Measurements from ENCODE around the gene RFX6. TPM values are rescaled to one million over a fixed set of nuclear protein-coding genes. Genes with fewer than 3 reads are reported as not detected.
"Not testable (repeated sequence)": the region's sequence is repeated elsewhere in the genome, so short reads cannot be mapped to it uniquely, and the experiment has no call there.

The RFX6 gene
- polyA plus RNA-seq, result not detected

GRCh38 chr6:116876635-116877611, at the start of gene RFX6:
RFX6 (plus strand) TSS chr6:116877242; CDS start chr6:116877276, 34 bp downstream.
- Mint-ChIP-seq H3K4me1 (peaks cover 8 to 13% (median 10%) of the 10 kb centered on the region in 3 donors), H3K36me3 (no peaks in the 10 kb centered on the region), H3K27me3 (peaks cover 29% of the 10 kb centered on the region), H3K9me3 (peaks cover 3 to 5% (median 3%) of the 10 kb centered on the region in 3 donors), H3K4me3 (peak within 1 kb of the TSS in 3 of 4 donors; percentile 21 to 83 (median 81)), H3K27ac (no peak within 1 kb of the TSS)

- Mint-ChIP-seq H3K4me1 (no peaks in the 10 kb centered on the region), H3K27ac (no peak overlapping the region), H3K27me3 (no peaks in the 10 kb centered on the region), H3K9me3 (peaks cover 5 to 10% (median 7%) of the 10 kb centered on the region in 3 donors), H3K36me3 (no peaks in the 10 kb centered on the region), H3K4me3 (no peak overlapping the region)
Measured at GRCh38 chr6:116827561-116828240, 49.3 kb upstream of the RFX6 start.

- no peak within 1 kb of the TSS for H3K27ac Mint-ChIP-seq
- no peak within 1 kb of the TSS for H3K4me3 Mint-ChIP-seq
- no peaks in the 10 kb centered on the region for H3K4me1 Mint-ChIP-seq
- no peaks in the 10 kb centered on the region for H3K36me3 Mint-ChIP-seq
- peaks cover under 1 to 2% (median under 1%) of the 10 kb centered on the region in 3 donors for H3K9me3 Mint-ChIP-seq
- H3K27me3 Mint-ChIP-seq, result no peaks in the 10 kb centered on the region
Measured at GRCh38 chr6:116828983-116829382, 48.1 kb upstream of the RFX6 start, which contains the start of gene GPRC6A. GPRC6A (minus strand) TSS chr6:116829083; CDS start chr6:116829013, 70 bp downstream.

- not testable (repeated sequence) for H3K9me3 Mint-ChIP-seq, H3K4me3 Mint-ChIP-seq, H3K36me3 Mint-ChIP-seq, H3K27me3 Mint-ChIP-seq, H3K27ac Mint-ChIP-seq, H3K4me1 Mint-ChIP-seq
Measured at GRCh38 chr6:116834526-116834925, 42.5 kb upstream of the RFX6 start.

- peaks cover 0 to 2% (median 0%) of the 10 kb centered on the region in 3 donors for H3K9me3 Mint-ChIP-seq
- H3K4me1 Mint-ChIP-seq, result no peaks in the 10 kb centered on the region
- H3K4me3 Mint-ChIP-seq, result no peak overlapping the region
- no peaks in the 10 kb centered on the region for H3K36me3 Mint-ChIP-seq
- peaks cover 1% of the 10 kb centered on the region for H3K27me3 Mint-ChIP-seq
- no peak overlapping the region for H3K27ac Mint-ChIP-seq
Measured at GRCh38 chr6:116836606-116837342, 40.3 kb upstream of the RFX6 start.

GRCh38 chr6:116840091-116840490, 37.0 kb upstream of the RFX6 start:
- Mint-ChIP-seq H3K9me3 (no peaks in the 10 kb centered on the region), H3K27me3 (peaks cover 1% of the 10 kb centered on the region), H3K36me3 (no peaks in the 10 kb centered on the region), H3K4me3 (no peak overlapping the region), H3K27ac (no peak overlapping the region), H3K4me1 (no peaks in the 10 kb centered on the region)

- Mint-ChIP-seq H3K4me3 (no peak overlapping the region), H3K36me3 (no peaks in the 10 kb centered on the region), H3K27me3 (peaks cover 1% of the 10 kb centered on the region), H3K27ac (no peak overlapping the region), H3K9me3 (no peaks in the 10 kb centered on the region), H3K4me1 (no peaks in the 10 kb centered on the region)
Measured at GRCh38 chr6:116842459-116842858, 34.6 kb upstream of the RFX6 start.

GRCh38 chr6:116847227-116847626, 29.8 kb upstream of the RFX6 start:
- Mint-ChIP-seq H3K36me3 (no peaks in the 10 kb centered on the region), H3K4me1 (no peaks in the 10 kb centered on the region), H3K4me3 (no peak overlapping the region), H3K9me3 (peaks cover 0 to 4% (median 0%) of the 10 kb centered on the region in 3 donors), H3K27ac (no peak overlapping the region), H3K27me3 (peaks cover 6% of the 10 kb centered on the region)

- Mint-ChIP-seq H3K9me3 (peaks cover 7 to 21% (median 18%) of the 10 kb centered on the region in 3 donors), H3K4me1 (no peaks in the 10 kb centered on the region)
Measured at GRCh38 chr6:116858060-116858459, 19.0 kb upstream of the RFX6 start.

GRCh38 chr6:116859264-116859663, 17.8 kb upstream of the RFX6 start:
- Mint-ChIP-seq H3K4me3 (no peak overlapping the region), H3K36me3 (no peaks in the 10 kb centered on the region), H3K9me3 (peaks cover 7 to 21% (median 16%) of the 10 kb centered on the region in 3 donors), H3K27ac (no peak overlapping the region), H3K4me1 (no peaks in the 10 kb centered on the region), H3K27me3 (no peaks in the 10 kb centered on the region)

More at GRCh38 chr6:116858060-116858459, 19.0 kb upstream of the RFX6 start:
- Mint-ChIP-seq H3K36me3 (no peaks in the 10 kb centered on the region), H3K4me3 (no peak overlapping the region), H3K27ac (no peak overlapping the region), H3K27me3 (no peaks in the 10 kb centered on the region)

- H3K4me1 Mint-ChIP-seq, result no peaks in the 10 kb centered on the region
- H3K27ac Mint-ChIP-seq, result no peak overlapping the region
- H3K27me3 Mint-ChIP-seq, result peaks cover 2% of the 10 kb centered on the region
Measured at GRCh38 chr6:116866281-116866871, 10.7 kb upstream of the RFX6 start.

GRCh38 chr6:116872771-116873170, 4.3 kb upstream of the RFX6 start:
- Mint-ChIP-seq H3K9me3 (peaks cover 7 to 10% (median 10%) of the 10 kb centered on the region in 3 donors), H3K4me1 (peaks cover 8 to 13% (median 8%) of the 10 kb centered on the region in 3 donors), H3K27me3 (peaks cover 28% of the 10 kb centered on the region), H3K4me3 (no peak overlapping the region), H3K36me3 (peaks cover 2% of the 10 kb centered on the region), H3K27ac (no peak overlapping the region)

More at GRCh38 chr6:116866281-116866871, 10.7 kb upstream of the RFX6 start:
- Mint-ChIP-seq H3K4me3 (no peak overlapping the region), H3K9me3 (peaks cover 2 to 7% (median 5%) of the 10 kb centered on the region in 3 donors), H3K36me3 (peaks cover 4% of the 10 kb centered on the region)

GRCh38 chr6:116876107-116876506, 935 bp upstream of the RFX6 start:
- H3K36me3 Mint-ChIP-seq, result no peaks in the 10 kb centered on the region
- peaks cover 8 to 13% (median 10%) of the 10 kb centered on the region in 3 donors for H3K4me1 Mint-ChIP-seq
- H3K9me3 Mint-ChIP-seq, result peaks cover 3 to 5% (median 5%) of the 10 kb centered on the region in 3 donors
- peaks cover 29% of the 10 kb centered on the region for H3K27me3 Mint-ChIP-seq
- no peak overlapping the region for H3K27ac Mint-ChIP-seq
- H3K4me3 Mint-ChIP-seq, result peak overlapping the region in 2 of 4 donors; percentile 19 to 83

- Mint-ChIP-seq H3K27me3 (peaks cover 29% of the 10 kb centered on the region), H3K27ac (no peak overlapping the region), H3K9me3 (peaks cover 3 to 4% (median 3%) of the 10 kb centered on the region in 3 donors), H3K4me3 (peak overlapping the region in 2 of 4 donors; percentile 21 to 51), H3K4me1 (peaks cover 8 to 13% (median 10%) of the 10 kb centered on the region in 3 donors), H3K36me3 (no peaks in the 10 kb centered on the region)
Measured at GRCh38 chr6:116877743-116878142, 701 bp downstream of the RFX6 start.

Measured in IgD-negative memory B cell (primary cell).